Bronchial epithelial cell (primary cell): ENCODE measurements around the gene ACADM. TPM values are rescaled to one million over a fixed set of nuclear protein-coding genes. Genes with fewer than 3 reads are reported as not detected.

ENCODE experiments used
- DNase-seq: peaks from one replicate; pipeline ENCODE4 v3.0.0-alpha.2; 2010; ENCODE audit warnings: low read depth
- FAIRE-seq: peaks from 2 replicates; lab custom pipeline; 2011; peaks lifted over from hg19 to GRCh38; lab: Jason Lieb, UNC
- H3K27me3 ChIP-seq: 2 replicates; pipeline ENCODE4 v1.5.1; 2011; ENCODE audit warnings: low read length; ENCODE audit not compliant: control insufficient read depth, insufficient read depth
- H3K36me3 ChIP-seq: 2 replicates; pipeline ENCODE4 v1.5.1; 2011; ENCODE audit warnings: low read length; ENCODE audit not compliant: control insufficient read depth, insufficient read depth
- H3K4me3 ChIP-seq: 2 replicates; pipeline ENCODE4 v1.5.1; 2011; ENCODE audit warnings: mild to moderate bottlenecking, low read depth, low read length, control low read depth
- total RNA-seq: library from RNA; depleted of rRNA; stranded (reverse); fragments of >200 nt; gene quantifications from 2 replicates; pipeline ENCODE4 v1.2.1, GENCODE V29; 2014
- TF ChIP-seq, protein P1 (sequence below): IDR thresholded peaks from 2 replicates; pipeline ENCODE4 v1.5.1; 2011; ENCODE audit warnings: mild to moderate bottlenecking, moderate library complexity, low read length, control low read depth, inconsistent platforms; ENCODE audit not compliant: insufficient read depth, severe bottlenecking

The ACADM gene
- total RNA-seq, 1 donor from 2014 or later, result 13.7 TPM

DNA sequence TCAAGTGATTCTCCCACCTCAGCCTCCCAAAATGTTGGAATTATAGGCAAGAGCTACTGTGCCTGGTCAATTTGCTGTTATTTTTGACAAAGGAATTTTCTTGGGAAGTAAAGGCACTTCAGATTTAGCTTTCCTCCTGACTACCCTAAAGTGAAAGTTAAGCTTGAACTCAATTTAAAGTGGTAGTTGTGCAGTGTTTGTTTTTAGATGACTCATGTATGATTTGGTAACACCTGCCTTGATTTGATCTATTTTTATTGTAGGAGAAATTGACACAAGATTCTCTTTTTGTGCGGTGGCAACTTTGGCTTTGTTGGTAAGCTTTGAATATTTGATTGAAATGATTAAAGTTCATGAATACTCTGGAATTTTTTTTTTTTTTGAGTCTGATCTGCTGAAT, 66.5 kb downstream of the ACADM start:
- H3K4me3 ChIP-seq, result no peak overlapping the region
- DNase-seq, result peak; percentile 64
- TF ChIP-seq, protein P1, sequence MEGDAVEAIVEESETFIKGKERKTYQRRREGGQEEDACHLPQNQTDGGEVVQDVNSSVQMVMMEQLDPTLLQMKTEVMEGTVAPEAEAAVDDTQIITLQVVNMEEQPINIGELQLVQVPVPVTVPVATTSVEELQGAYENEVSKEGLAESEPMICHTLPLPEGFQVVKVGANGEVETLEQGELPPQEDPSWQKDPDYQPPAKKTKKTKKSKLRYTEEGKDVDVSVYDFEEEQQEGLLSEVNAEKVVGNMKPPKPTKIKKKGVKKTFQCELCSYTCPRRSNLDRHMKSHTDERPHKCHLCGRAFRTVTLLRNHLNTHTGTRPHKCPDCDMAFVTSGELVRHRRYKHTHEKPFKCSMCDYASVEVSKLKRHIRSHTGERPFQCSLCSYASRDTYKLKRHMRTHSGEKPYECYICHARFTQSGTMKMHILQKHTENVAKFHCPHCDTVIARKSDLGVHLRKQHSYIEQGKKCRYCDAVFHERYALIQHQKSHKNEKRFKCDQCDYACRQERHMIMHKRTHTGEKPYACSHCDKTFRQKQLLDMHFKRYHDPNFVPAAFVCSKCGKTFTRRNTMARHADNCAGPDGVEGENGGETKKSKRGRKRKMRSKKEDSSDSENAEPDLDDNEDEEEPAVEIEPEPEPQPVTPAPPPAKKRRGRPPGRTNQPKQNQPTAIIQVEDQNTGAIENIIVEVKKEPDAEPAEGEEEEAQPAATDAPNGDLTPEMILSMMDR, result no peak
- no peak for FAIRE-seq
- H3K36me3 ChIP-seq, result peaks cover 14% of the 10 kb centered on the region
- H3K27me3 ChIP-seq, result no peaks in the 10 kb centered on the region

DNA sequence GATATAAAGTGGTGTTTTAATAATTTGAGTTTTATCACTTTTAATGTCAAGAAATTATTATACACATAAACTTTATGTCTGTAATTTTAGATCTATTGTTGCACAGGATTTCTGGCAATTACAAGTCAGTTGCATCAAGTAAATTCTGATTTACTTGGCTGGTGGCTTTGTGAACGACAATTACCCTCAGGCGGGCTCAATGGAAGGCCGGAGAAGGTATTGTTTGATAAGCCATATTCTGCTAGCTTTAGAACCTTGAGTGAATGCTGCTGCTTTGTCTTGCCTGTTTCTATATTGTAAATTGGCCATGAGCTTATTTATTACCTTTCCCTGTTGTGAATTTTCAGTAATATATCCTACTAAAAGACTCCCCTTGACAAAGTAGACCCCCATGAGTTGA, 67.6 kb downstream of the ACADM start:
- peaks cover 14% of the 10 kb centered on the region for H3K36me3 ChIP-seq
- DNase-seq (no peak), FAIRE-seq (no peak)
- H3K27me3 ChIP-seq, result no peaks in the 10 kb centered on the region
- H3K4me3 ChIP-seq, result no peak overlapping the region
- TF ChIP-seq, protein P1, result no peak

DNA sequence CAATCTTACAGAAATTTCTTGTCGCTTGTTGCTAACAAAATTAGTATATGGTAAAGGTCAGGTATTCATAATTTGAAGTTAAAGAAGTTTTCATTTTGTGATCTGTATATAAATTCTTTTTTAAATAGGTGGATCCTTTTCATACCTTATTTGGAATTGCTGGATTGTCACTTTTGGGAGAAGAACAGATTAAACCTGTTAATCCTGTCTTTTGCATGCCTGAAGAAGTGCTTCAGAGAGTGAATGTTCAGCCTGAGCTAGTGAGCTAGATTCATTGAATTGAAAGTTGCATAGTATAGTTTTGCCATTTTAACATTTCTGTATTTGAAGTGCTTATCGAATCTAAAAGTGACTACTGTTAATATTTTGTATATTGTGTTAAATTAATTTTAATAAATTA, 69.9 kb downstream of the ACADM start:
- Histone ChIP-seq H3K27me3 (no peaks in the 10 kb centered on the region), H3K36me3 (peaks cover 11% of the 10 kb centered on the region), H3K4me3 (no peak overlapping the region)
- TF ChIP-seq, protein P1, result no peak
- DNase-seq (no peak), FAIRE-seq (no peak)

GRCh38 chr1:75795703-75796193, 71.2 kb downstream of the ACADM start:
- H3K36me3 ChIP-seq, result peaks cover 7% of the 10 kb centered on the region
- no peak overlapping the region for H3K4me3 ChIP-seq
- TF ChIP-seq, protein P1, result no peak
- DNase-seq, result no peak
- no peak for FAIRE-seq
- no peaks in the 10 kb centered on the region for H3K27me3 ChIP-seq

- FAIRE-seq, result no peak
Observed at GRCh38 chr1:75796376-75797272, 72.1 kb downstream of the ACADM start, which contains the start of gene MSH4. Gene MSH4, plus strand, starts transcription at chr1:75796882. Its CDS starts 104 bp downstream, at chr1:75796986.

More at GRCh38 chr1:75796376-75797272, 72.1 kb downstream of the ACADM start, which contains the start of gene MSH4:
- TF ChIP-seq, protein P1, result no peak
- Histone ChIP-seq H3K27me3 (no peaks in the 10 kb centered on the region), H3K4me3 (no peak within 1 kb of the TSS), H3K36me3 (peaks cover 7% of the 10 kb centered on the region)
- no peak for DNase-seq
